Liver (tissue), 9 donors: Measurements from ENCODE around the gene TGM2. TPM values are rescaled to one million over a fixed set of nuclear protein-coding genes. Genes with fewer than 3 reads are reported as not detected.

Source experiments
- DNase-seq: peaks from one replicate; pipeline ENCODE4 v3.0.0-alpha.2; 2017; ENCODE audit warnings: low spot score
- H3K27ac ChIP-seq, 2 donors: one replicate each; pipeline ENCODE4 v1.7.0; 2013; ENCODE audit warnings: inconsistent platforms in 2 of 2, low read length in 2 of 2, control low read depth in 1 of 2, low read depth in 1 of 2, mild to moderate bottlenecking in 1 of 2
- H3K27me3 ChIP-seq, 4 donors: one replicate each; pipeline versions ENCODE4 v1.6.1 to v1.7.0; 2013; ENCODE audit warnings: low read length in 3 of 4, inconsistent platforms in 1 of 4, mild to moderate bottlenecking in 1 of 4, moderate library complexity in 1 of 4; ENCODE audit not compliant: control insufficient read depth in 4 of 4, insufficient read depth in 4 of 4
- H3K36me3 ChIP-seq, 4 donors: one replicate each; pipeline versions ENCODE4 v1.6.1 to v1.7.0; 2013; ENCODE audit warnings: low read length in 3 of 4, mild to moderate bottlenecking in 3 of 4, low read depth in 1 of 4, moderate library complexity in 1 of 4; ENCODE audit not compliant: control insufficient read depth in 4 of 4, insufficient read depth in 3 of 4
- H3K4me1 ChIP-seq, 4 donors: one replicate each; pipeline versions ENCODE4 v1.6.1 to v1.7.0; 2013; ENCODE audit warnings: low read length in 3 of 4, mild to moderate bottlenecking in 3 of 4, moderate library complexity in 1 of 4; ENCODE audit not compliant: control insufficient read depth in 4 of 4, insufficient read depth in 4 of 4
- H3K4me3 ChIP-seq, 3 donors: one replicate each; pipeline versions ENCODE4 v1.6.1 to v1.7.0; 2013; ENCODE audit warnings: low read length in 3 of 3, control low read depth in 1 of 3, low read depth in 1 of 3, mild to moderate bottlenecking in 1 of 3
- H3K9ac ChIP-seq, 2 donors: one replicate each; pipeline ENCODE4 v1.7.0; 2013; ENCODE audit warnings: low read length in 2 of 2, mild to moderate bottlenecking in 2 of 2, moderate library complexity in 2 of 2, control low read depth in 1 of 2, low read depth in 1 of 2
- H3K9me3 ChIP-seq, 4 donors: one replicate each; pipeline versions ENCODE4 v1.6.1 to v1.7.0; 2013; ENCODE audit warnings: low read length in 3 of 4; ENCODE audit not compliant: control insufficient read depth in 4 of 4
- EGR1 ChIP-seq, 2 donors: IDR thresholded peaks; 2 replicates each; pipeline ENCODE4 v1.6.1; 2016 to 2018; ENCODE audit warnings: antibody characterized with exemption in 2 of 2, low read depth in 2 of 2
- FOXA1 ChIP-seq: IDR thresholded peaks from 2 replicates; pipeline ENCODE4 v1.6.1; 2016; ENCODE audit warnings: antibody characterized with exemption
- HNF4A ChIP-seq, 2 donors: conservative IDR thresholded peaks; 2 replicates each; pipeline ENCODE4 v1.6.1; 2016; ENCODE audit warnings: antibody characterized with exemption in 2 of 2, mild to moderate bottlenecking in 2 of 2
- HNF4G ChIP-seq: IDR thresholded peaks from 2 replicates; pipeline ENCODE4 v1.6.1; 2016; ENCODE audit warnings: antibody characterized with exemption
- JUND ChIP-seq, 2 donors: IDR thresholded peaks; 2 replicates each; pipeline ENCODE4 v1.6.1; 2016; ENCODE audit warnings: antibody characterized with exemption in 2 of 2
- NR2F2 ChIP-seq: IDR thresholded peaks from 2 replicates; pipeline ENCODE4 v1.6.1; 2016; ENCODE audit warnings: antibody characterized with exemption
- RAD21 ChIP-seq, 2 donors: IDR thresholded peaks; 2 replicates each; pipeline ENCODE4 v1.6.1; 2016; ENCODE audit warnings: antibody characterized with exemption in 2 of 2, mild to moderate bottlenecking in 2 of 2
- RXRA ChIP-seq, 2 donors: IDR thresholded peaks; 2 replicates each; pipeline ENCODE4 v1.6.1; 2017 to 2018; ENCODE audit warnings: antibody characterized with exemption in 2 of 2, mild to moderate bottlenecking in 1 of 2
- SP1 ChIP-seq: IDR thresholded peaks from 2 replicates; pipeline ENCODE4 v1.6.1; 2018; ENCODE audit warnings: antibody characterized with exemption, mild to moderate bottlenecking
- TAF1 ChIP-seq: conservative IDR thresholded peaks from 2 replicates; pipeline ENCODE4 v1.6.1; 2016; ENCODE audit warnings: antibody characterized with exemption, mild to moderate bottlenecking
- YY1 ChIP-seq: IDR thresholded peaks from 2 replicates; pipeline ENCODE4 v1.6.1; 2016; ENCODE audit warnings: antibody characterized with exemption, mild to moderate bottlenecking
- WGBS: extraction: QIAGEN DNeasy Blood & Tissue Kit; methylation state at CpG from one replicate; pipeline ENCODE4 v1.1.7; 2013; 5-methylcytosine and 5-hydroxymethylcytosine counted together
- polyA plus RNA-seq, 2 donors: library from polyadenylated mRNA; stranded (reverse) in 1 of 2; unstranded in 1 of 2; fragments of 200-250 nt in 1 of 2; fragments of >200 nt in 1 of 2; fragmentation: Nextera tagmentation in 1 of 2; extraction: Ambion mirVana in 1 of 2; gene quantifications; one replicate each; pipeline versions ENCODE4 v1.2.1 to v1.2.3, GENCODE V29; 2013 to 2015
- total RNA-seq, 2 donors: library from RNA; depleted of rRNA; stranded (reverse); fragments of >200 nt; gene quantifications; one replicate each; pipeline ENCODE4 v1.2.3, GENCODE V29; 2014
- TF ChIP-seq, protein P1 (sequence below): IDR thresholded peaks from 2 replicates; pipeline ENCODE4 v1.6.1; 2016; ENCODE audit warnings: antibody characterized with exemption
- TF ChIP-seq, protein P2 (sequence below): IDR thresholded peaks from 2 replicates; pipeline ENCODE4 v1.6.1; 2016; ENCODE audit warnings: antibody characterized with exemption
- TF ChIP-seq, protein P3 (sequence below): IDR thresholded peaks from 2 replicates; pipeline ENCODE4 v1.6.1; 2016; ENCODE audit warnings: antibody characterized with exemption, mild to moderate bottlenecking
- TF ChIP-seq, protein P4 (sequence below): fragments of 150-350 bp; IDR thresholded peaks from 2 replicates; pipeline ENCODE4 v1.5.1; 2017; ENCODE audit warnings: improper control_type of control experiment, low read depth, low read length; ENCODE audit not compliant: missing input control
- donor health status: healthy.
- donor health status: healthy.
- donor health status: healthy.
- donor health status: healthy.
- donor health status: healthy.

Gene TGM2
- total RNA-seq, result 100 to 1,000 TPM; 120 to 260 TPM
- polyA plus RNA-seq, result 100 to 1,000 TPM; 106 to 375 TPM

DNA sequence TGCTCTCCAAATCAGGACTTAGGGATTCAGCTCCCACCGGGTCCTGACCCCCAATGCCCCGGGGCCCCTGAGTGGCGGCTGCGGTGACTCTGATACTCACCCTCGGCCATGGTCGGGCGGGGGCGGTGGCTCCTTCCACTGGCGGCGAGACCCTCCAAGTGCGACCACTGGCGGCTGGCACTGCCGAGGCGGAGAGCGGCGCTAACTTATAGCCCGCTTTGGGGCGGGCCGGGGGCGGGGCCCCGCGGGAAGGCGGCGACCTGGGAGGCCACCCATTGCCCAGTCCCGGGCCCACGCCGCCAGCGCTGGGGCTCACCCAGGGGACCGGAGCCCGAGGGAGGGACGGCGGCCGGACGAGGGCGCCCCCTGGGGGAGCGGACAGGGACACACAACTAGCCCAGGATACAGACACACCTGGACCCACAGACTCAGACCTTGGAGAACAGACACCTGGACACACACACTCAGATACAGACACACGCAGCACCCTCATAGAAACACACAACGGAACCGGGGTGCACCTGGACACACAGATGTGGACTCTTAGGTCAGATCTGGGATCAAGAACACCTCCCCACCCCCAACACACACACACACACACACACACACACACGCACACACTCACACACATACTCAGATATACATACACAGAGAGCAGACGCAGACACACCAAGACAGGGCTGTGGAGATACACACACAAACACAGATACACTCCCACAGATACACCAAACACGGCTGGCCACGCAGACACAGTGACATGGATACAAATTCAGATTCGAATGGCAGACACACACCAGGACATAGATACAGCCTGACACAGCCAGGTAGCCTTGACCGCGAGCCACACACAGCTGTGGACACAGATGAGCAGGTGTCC is at the start of gene TGM2:
Gene TGM2 (minus strand): TSS at position 182 of the 877 bp plus-strand sequence. CDS start 72 bp downstream, at position 110.
- H3K9ac ChIP-seq, result peak within 1 kb of the TSS; percentile 51 to 80
- H3K4me1 ChIP-seq, result peaks cover 7 to 74% (median 47%) of the 10 kb centered on the region in 4 donors
- H3K9me3 ChIP-seq, result no peaks in the 10 kb centered on the region
- no peaks in the 10 kb centered on the region for H3K27me3 ChIP-seq
- peak; percentile 91 for DNase-seq
- WGBS, result 11% methylated on average over 46 of the region's 46 CpGs
- H3K36me3 ChIP-seq, result peaks cover 2 to 17% (median 5%) of the 10 kb centered on the region in 4 donors
- TF ChIP-seq, protein P1, sequence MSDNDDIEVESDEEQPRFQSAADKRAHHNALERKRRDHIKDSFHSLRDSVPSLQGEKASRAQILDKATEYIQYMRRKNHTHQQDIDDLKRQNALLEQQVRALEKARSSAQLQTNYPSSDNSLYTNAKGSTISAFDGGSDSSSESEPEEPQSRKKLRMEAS, result no peak
- peak in 1 of 2 donors; percentile 24 for TF ChIP-seq RXRA (IDR thresholded peaks at IDR 0.05)
- TF ChIP-seq, protein P2, sequence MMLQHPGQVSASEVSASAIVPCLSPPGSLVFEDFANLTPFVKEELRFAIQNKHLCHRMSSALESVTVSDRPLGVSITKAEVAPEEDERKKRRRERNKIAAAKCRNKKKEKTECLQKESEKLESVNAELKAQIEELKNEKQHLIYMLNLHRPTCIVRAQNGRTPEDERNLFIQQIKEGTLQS, result no peak
- TF ChIP-seq HNF4G, result no peak
- no peak for TF ChIP-seq FOXA1
- TF ChIP-seq JUND (IDR thresholded peaks at IDR 0.05), result no peak
- TF ChIP-seq NR2F2, result peak; percentile 39
- no peak for TF ChIP-seq TAF1
- peak in 1 of 2 donors; percentile 74 for TF ChIP-seq EGR1 (IDR thresholded peaks at IDR 0.05; ENCODE audit: low read depth in 2 of 2)
- peak in 1 of 2 donors; percentile 11 for TF ChIP-seq HNF4A (conservative IDR thresholded peaks at IDR 0.05)
- TF ChIP-seq, protein P3, sequence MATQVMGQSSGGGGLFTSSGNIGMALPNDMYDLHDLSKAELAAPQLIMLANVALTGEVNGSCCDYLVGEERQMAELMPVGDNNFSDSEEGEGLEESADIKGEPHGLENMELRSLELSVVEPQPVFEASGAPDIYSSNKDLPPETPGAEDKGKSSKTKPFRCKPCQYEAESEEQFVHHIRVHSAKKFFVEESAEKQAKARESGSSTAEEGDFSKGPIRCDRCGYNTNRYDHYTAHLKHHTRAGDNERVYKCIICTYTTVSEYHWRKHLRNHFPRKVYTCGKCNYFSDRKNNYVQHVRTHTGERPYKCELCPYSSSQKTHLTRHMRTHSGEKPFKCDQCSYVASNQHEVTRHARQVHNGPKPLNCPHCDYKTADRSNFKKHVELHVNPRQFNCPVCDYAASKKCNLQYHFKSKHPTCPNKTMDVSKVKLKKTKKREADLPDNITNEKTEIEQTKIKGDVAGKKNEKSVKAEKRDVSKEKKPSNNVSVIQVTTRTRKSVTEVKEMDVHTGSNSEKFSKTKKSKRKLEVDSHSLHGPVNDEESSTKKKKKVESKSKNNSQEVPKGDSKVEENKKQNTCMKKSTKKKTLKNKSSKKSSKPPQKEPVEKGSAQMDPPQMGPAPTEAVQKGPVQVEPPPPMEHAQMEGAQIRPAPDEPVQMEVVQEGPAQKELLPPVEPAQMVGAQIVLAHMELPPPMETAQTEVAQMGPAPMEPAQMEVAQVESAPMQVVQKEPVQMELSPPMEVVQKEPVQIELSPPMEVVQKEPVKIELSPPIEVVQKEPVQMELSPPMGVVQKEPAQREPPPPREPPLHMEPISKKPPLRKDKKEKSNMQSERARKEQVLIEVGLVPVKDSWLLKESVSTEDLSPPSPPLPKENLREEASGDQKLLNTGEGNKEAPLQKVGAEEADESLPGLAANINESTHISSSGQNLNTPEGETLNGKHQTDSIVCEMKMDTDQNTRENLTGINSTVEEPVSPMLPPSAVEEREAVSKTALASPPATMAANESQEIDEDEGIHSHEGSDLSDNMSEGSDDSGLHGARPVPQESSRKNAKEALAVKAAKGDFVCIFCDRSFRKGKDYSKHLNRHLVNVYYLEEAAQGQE, result peak; percentile 92
- TF ChIP-seq RAD21 (IDR thresholded peaks at IDR 0.05), result peak; percentile 87 to 90
- TF ChIP-seq, protein P4, sequence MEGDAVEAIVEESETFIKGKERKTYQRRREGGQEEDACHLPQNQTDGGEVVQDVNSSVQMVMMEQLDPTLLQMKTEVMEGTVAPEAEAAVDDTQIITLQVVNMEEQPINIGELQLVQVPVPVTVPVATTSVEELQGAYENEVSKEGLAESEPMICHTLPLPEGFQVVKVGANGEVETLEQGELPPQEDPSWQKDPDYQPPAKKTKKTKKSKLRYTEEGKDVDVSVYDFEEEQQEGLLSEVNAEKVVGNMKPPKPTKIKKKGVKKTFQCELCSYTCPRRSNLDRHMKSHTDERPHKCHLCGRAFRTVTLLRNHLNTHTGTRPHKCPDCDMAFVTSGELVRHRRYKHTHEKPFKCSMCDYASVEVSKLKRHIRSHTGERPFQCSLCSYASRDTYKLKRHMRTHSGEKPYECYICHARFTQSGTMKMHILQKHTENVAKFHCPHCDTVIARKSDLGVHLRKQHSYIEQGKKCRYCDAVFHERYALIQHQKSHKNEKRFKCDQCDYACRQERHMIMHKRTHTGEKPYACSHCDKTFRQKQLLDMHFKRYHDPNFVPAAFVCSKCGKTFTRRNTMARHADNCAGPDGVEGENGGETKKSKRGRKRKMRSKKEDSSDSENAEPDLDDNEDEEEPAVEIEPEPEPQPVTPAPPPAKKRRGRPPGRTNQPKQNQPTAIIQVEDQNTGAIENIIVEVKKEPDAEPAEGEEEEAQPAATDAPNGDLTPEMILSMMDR, result peak; percentile 95
- TF ChIP-seq SP1, result peak; percentile 39
- peak; percentile 28 for TF ChIP-seq YY1
- H3K4me3 ChIP-seq, result peak within 1 kb of the TSS; percentile 66 to 98 (median 71)
- peak within 1 kb of the TSS; percentile 69 to 79 for H3K27ac ChIP-seq
